HG03060 (cell line): ENCODE measurements around the gene CATSPERD.

Source experiments
- ATAC-seq: cut with Tn5 transposase; IDR thresholded peaks from one replicate; pipeline ENCODE4 v1.9.1; 2021; ENCODE audit warnings: low read depth, moderate number of reproducible peaks; ENCODE audit not compliant: unreplicated experiment

Gene CATSPERD

DNA sequence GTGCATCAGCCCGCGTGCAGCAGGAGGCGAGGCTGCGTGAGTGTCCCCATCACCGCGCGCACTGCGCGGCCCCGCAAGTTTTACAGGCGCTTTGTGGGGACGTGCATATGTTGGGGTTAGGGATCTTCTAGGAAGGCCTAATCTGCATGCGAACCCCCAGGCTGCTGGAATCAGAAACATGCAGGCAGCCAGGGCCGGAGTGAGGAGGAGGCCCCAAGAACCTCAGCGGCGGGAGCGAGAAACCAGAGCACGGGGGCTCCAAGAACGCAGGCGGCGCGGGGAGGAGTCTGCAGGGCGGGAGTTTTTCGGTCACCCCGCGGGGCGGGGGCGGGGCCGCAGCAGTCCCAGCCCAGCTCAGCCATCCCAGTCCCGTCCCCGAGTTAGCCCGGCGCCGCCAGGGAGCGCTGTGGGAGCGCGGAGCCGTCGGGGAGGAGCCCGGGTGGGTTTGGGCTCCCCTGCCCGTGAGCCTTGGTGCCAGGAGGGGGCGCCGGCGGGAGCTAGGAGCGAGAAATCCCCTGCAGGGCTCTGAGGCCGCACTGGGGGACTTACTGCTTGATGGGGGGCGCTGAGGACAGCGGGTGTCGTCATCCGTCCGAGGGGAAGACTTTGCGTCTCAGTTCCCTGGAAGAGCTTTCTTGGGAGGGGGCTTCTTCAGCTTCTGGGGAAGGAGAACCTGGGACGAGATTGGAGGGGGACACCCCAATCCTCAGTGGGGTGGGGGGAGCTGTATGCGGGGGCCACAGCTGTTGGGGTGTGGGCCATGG lies 83.5 kb downstream of the CATSPERD start:
- peak; percentile 60 for ATAC-seq

GRCh38 chr19:5804516-5805461 lies 84.4 kb downstream of the CATSPERD start, which contains the start of gene NRTN:
Gene NRTN, plus strand, starts transcription at chr19:5805067. Its CDS starts 19,099 bp downstream, at chr19:5824166.
- ATAC-seq = no peak

DNA sequence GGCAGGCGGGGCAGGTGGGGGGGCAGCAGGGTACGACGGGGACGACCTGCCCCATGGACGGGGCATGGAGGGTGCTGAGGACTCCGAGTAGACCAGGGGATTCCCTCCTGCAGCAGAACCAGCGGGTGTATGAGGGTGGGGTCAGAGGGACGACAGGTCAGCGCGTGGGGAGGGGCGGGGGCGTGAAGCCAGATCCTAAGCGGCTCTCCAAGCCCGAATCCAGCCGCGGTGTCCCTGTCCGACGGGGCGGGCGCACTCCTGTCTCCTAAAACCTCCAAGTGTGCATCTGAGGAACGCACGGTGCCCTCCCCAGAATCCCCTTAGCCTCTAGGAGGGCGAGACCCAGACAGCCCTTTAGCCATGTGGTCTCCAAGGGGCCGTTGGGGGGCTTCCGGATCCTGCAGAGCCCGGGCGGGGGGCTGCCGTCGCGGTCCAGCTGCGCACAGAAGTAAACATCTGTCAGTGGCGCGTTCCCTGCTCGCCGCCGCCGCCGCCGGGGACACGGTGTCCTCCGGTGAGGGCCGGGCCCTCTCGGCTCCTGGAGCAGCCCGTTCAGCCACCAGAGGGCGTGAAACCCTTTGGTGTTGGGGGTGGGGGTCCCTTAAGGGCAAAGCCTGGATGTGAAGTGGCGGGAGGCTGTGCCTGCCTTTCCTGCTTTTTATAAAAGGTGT lies 85.2 kb downstream of the CATSPERD start:
- ATAC-seq = no peak

GRCh38 chr19:5806133-5806489 lies 85.7 kb downstream of the CATSPERD start:
- no peak for ATAC-seq

- ATAC-seq = no peak
Observed at GRCh38 chr19:5806905-5807304, 86.5 kb downstream of the CATSPERD start.

GRCh38 chr19:5808120-5808816 lies 87.8 kb downstream of the CATSPERD start:
- no peak for ATAC-seq

- ATAC-seq = no peak
Observed at GRCh38 chr19:5809053-5809452, 88.6 kb downstream of the CATSPERD start.

GRCh38 chr19:5809469-5809868 lies 89.0 kb downstream of the CATSPERD start:
- ATAC-seq = no peak

- ATAC-seq = no peak
Observed at GRCh38 chr19:5811117-5811516, 90.7 kb downstream of the CATSPERD start.

- no peak for ATAC-seq
Observed at GRCh38 chr19:5814123-5814851, 93.8 kb downstream of the CATSPERD start.

DNA sequence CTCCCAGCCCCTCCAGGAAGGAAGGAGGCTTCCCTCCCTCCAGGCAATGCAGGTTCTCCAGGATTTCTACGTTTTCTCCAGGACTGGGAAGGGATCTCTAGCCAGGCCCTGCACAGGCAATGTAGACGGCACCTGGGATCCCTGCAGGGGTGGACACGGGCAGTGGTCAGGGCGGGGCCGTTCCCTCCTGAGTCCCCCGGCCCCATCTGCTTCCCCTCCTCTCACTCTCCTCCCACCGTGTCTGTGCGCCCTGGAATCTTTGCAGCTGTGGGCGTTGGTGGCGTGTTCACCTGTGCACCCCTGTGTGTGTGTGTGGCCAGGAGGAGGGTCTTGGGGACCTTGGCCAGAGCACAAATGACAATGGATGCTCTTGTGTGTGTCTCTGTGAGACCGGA lies 94.4 kb downstream of the CATSPERD start:
- no peak for ATAC-seq

DNA sequence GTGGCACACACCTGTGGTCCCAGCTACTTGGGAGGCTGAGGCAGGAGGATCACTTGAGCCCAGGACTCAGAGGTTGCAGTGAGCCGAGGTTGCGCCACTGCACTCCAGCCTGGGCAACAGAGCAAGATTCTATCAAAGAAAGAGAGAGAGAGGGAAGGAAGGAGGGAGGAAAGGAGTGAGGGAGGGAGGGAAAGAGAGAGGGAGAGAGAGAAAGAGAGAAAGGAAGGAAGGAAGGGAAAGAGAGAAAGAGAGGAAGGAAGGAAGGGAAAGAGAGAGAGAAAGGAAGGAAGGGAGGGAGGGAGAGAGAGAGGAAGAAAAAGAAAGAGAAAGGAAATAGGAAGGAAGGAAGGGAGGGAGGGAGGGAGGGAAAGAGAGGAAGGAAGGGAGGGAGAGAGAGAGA lies 96.8 kb downstream of the CATSPERD start:
- no peak for ATAC-seq

- no peak for ATAC-seq
Observed at GRCh38 chr19:5818594-5818993, 98.2 kb downstream of the CATSPERD start.

- no peak for ATAC-seq
Observed at GRCh38 chr19:5820785-5821184, 100.3 kb downstream of the CATSPERD start.

DNA sequence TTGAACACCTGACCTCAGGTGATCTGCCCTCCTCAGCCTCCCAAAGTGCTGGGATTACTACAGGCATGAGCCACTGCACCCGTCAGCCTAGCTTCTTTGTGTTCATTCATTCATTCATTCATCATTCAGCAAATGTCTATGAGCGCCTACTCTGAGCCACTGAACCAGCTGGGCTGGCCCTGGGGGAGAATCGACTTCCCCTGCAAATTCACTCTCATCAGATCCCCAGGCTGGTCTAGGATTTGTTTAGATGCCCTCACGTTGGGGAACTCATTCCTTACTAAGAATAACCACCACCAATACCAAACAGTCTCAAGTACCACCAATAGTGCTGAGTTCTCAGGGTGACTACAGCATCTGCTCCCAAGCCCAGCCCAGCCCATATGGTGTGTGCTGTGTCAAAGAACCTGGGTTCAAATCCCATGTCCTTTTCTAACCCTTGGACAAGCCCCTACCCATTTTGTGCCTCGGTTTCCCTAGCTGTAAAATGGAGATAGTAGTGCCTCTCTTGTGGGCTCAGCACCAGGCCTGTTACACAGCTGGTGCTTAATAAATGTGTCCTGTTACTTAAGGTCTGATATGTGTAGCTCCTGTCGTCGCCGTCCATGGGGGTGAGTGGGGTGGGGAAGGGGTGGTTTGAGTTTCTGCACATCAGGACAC lies 101.2 kb downstream of the CATSPERD start:
- no peak for ATAC-seq

DNA sequence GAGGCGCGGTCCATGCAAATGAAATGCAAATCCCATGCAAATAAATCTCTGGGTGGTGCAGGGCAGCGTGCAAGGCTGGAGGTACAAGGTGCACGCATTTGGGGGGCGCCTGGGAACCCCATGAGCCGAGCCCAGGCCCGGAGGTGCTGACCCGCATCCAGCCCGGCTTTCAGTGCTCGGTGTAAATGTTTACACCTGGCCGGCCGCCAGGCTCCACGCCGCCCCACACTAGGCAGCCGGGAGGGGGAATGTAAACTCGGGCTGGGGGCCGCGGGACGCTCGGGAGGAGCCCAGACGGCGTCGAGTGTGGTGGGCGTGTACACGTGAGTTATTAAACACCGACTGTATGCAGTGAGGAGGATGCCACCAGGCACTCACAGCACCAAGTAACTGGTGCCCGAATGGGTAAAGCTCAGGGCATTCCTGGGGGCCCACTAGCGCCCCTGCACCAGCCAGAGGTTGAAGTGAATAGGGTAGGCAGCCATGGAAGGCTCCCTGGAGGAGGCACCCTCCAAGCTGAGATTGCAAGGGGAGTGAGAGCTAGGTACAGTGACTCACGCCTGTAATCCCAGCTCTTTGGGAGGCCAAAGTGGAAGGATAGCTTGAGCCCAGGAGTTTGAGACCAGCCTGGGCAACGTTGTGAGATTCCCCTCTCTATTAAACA lies 101.9 kb downstream of the CATSPERD start:
- ATAC-seq = no peak

GRCh38 chr19:5823579-5824281 lies 103.3 kb downstream of the CATSPERD start:
- ATAC-seq = no peak

GRCh38 chr19:5824751-5825150 lies 104.3 kb downstream of the CATSPERD start:
- no peak for ATAC-seq
